ENCODE results near the gene APOL4. TPM values are rescaled to one million over a fixed set of nuclear protein-coding genes. Genes with fewer than 3 reads are reported as not detected.

Gene APOL4
- total and polyA plus RNA-seq, 2 donors: 4.8 to 53.0 TPM

DNA sequence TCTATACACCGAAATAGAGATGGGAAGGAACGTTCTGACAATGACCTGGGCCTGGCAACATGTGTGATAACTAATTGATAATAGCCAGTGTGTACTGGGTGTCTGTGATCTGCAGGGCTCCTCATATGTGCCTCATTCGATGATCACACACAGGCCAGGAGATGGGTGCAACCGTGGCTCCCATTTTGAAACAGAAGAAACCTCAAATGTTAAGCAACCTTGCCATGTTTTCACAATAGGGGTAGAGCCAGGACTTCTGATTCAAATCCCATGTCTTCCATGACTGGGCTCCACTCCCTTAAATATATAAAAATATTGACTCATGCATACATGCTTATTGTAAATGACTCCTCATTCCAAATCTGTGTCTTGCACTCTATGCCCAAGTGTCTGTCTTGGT is 52.2 kb downstream of the APOL4 start:
- Histone ChIP-seq H3K36me3 (ENCODE audit: control insufficient read depth in 2 of 2, insufficient read depth in 2 of 2, low read length in 1 of 2) (peaks cover 7 to 12% of the 10 kb centered on the region in 2 donors), H3K4me1 (ENCODE audit: control insufficient read depth in 2 of 2, insufficient read depth in 2 of 2, low read length in 2 of 2) (peaks cover 0 to 2% of the 10 kb centered on the region in 2 donors), H3K4me3 (ENCODE audit: low read length in 2 of 2) (no peak overlapping the region), H3K27me3 (ENCODE audit: control insufficient read depth in 2 of 2, insufficient read depth in 1 of 2, low read length in 1 of 2) (no peaks in the 10 kb centered on the region), H3K9me3 (ENCODE audit: control insufficient read depth in 2 of 2, insufficient read depth in 1 of 2, low read length in 1 of 2) (no peaks in the 10 kb centered on the region), H3K27ac (ENCODE audit: low read depth in 1 of 2, low read length in 1 of 2) (no peak overlapping the region)
- WGBS: 97% methylated on average over 4 of the region's 4 CpGs
- no peak for DNase-seq (ENCODE audit: low read depth in 6 of 9, low spot score in 9 of 9)

DNA sequence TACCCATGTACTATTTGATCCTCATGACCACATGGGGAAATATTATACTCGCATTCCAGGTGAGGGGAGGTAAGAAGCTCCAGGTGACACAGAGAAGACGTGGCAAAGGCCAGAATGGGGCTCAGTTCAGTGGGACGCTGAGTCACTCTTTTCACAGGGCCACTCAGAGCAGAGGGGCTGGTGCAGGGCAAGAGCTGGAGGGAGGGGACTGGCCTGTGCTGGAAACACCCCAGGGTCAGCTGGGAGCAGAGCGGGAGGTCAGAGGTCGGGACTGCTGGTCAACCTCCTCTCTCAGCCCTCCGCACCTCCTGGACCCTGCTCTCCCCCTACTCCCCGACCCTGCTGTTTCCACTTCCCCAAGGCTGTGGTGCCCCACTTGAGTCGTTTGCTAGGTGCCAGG is 53.2 kb downstream of the APOL4 start:
- Histone ChIP-seq H3K36me3 (ENCODE audit: control insufficient read depth in 2 of 2, insufficient read depth in 2 of 2, low read length in 1 of 2) (peaks cover 7 to 12% of the 10 kb centered on the region in 2 donors), H3K9me3 (ENCODE audit: control insufficient read depth in 2 of 2, insufficient read depth in 1 of 2, low read length in 1 of 2) (no peaks in the 10 kb centered on the region), H3K27ac (ENCODE audit: low read depth in 1 of 2, low read length in 1 of 2) (no peak overlapping the region), H3K4me3 (ENCODE audit: low read length in 2 of 2) (no peak overlapping the region), H3K4me1 (ENCODE audit: control insufficient read depth in 2 of 2, insufficient read depth in 2 of 2, low read length in 2 of 2) (peaks cover 4 to 10% of the 10 kb centered on the region in 2 donors), H3K27me3 (ENCODE audit: control insufficient read depth in 2 of 2, insufficient read depth in 1 of 2, low read length in 1 of 2) (no peaks in the 10 kb centered on the region)
- 92% methylated on average over 8 of the region's 8 CpGs for WGBS
- no peak for DNase-seq (ENCODE audit: low read depth in 6 of 9, low spot score in 9 of 9)

GRCh38 chr22:36147196-36147791 is 54.3 kb downstream of the APOL4 start:
- Histone ChIP-seq H3K4me3 (ENCODE audit: low read length in 2 of 2) (no peak overlapping the region), H3K27ac (ENCODE audit: low read depth in 1 of 2, low read length in 1 of 2) (no peak overlapping the region), H3K36me3 (ENCODE audit: control insufficient read depth in 2 of 2, insufficient read depth in 2 of 2, low read length in 1 of 2) (peaks cover 7 to 12% of the 10 kb centered on the region in 2 donors), H3K27me3 (ENCODE audit: control insufficient read depth in 2 of 2, insufficient read depth in 1 of 2, low read length in 1 of 2) (no peaks in the 10 kb centered on the region), H3K9me3 (ENCODE audit: control insufficient read depth in 2 of 2, insufficient read depth in 1 of 2, low read length in 1 of 2) (no peaks in the 10 kb centered on the region), H3K4me1 (ENCODE audit: control insufficient read depth in 2 of 2, insufficient read depth in 2 of 2, low read length in 2 of 2) (peaks cover 11% of the 10 kb centered on the region in 2 donors)
- no peak for DNase-seq (ENCODE audit: low read depth in 6 of 9, low spot score in 9 of 9)
- WGBS: 98% methylated on average over 8 of the region's 8 CpGs

DNA sequence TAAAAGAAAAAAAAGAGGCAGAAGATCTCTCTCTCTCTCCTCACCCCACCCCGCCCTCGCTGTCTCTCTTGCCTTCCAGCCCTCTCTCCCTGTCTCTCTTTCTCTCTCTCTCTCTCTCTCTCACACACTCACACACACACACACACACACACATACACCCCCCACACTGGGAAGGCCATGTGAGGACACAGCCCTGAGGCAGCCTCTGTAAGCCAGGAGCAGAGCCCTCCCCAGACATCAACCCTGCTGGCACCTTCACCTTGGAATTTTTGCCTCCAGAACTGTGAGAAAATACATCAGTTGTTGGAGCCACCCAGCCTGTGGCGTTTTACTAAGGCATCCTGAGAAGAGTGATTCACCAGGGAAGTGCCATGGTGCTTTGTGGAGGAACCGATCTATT is 55.7 kb downstream of the APOL4 start:
- H3K4me3 ChIP-seq (ENCODE audit: low read length in 2 of 2): no peak overlapping the region
- peaks cover 11 to 22% of the 10 kb centered on the region in 2 donors for H3K36me3 ChIP-seq (ENCODE audit: control insufficient read depth in 2 of 2, insufficient read depth in 2 of 2, low read length in 1 of 2)
- H3K9me3 ChIP-seq (ENCODE audit: control insufficient read depth in 2 of 2, insufficient read depth in 1 of 2, low read length in 1 of 2): no peaks in the 10 kb centered on the region
- WGBS: 94% methylated on average over 4 of the region's 4 CpGs
- peaks cover 11% of the 10 kb centered on the region in 2 donors for H3K4me1 ChIP-seq (ENCODE audit: control insufficient read depth in 2 of 2, insufficient read depth in 2 of 2, low read length in 2 of 2)
- H3K27ac ChIP-seq (ENCODE audit: low read depth in 1 of 2, low read length in 1 of 2): no peak overlapping the region
- no peak for DNase-seq (ENCODE audit: low read depth in 6 of 9, low spot score in 9 of 9)
- H3K27me3 ChIP-seq (ENCODE audit: control insufficient read depth in 2 of 2, insufficient read depth in 1 of 2, low read length in 1 of 2): no peaks in the 10 kb centered on the region

GRCh38 chr22:36144886-36145541 is 56.6 kb downstream of the APOL4 start:
- no peaks in the 10 kb centered on the region for H3K9me3 ChIP-seq (ENCODE audit: control insufficient read depth in 2 of 2, insufficient read depth in 1 of 2, low read length in 1 of 2)
- 75% methylated on average over 12 of the region's 12 CpGs for WGBS
- no peaks in the 10 kb centered on the region for H3K27me3 ChIP-seq (ENCODE audit: control insufficient read depth in 2 of 2, insufficient read depth in 1 of 2, low read length in 1 of 2)
- H3K27ac ChIP-seq (ENCODE audit: low read depth in 1 of 2, low read length in 1 of 2): no peak overlapping the region
- peak in 1 of 9 donors; percentile 45 for DNase-seq (ENCODE audit: low read depth in 6 of 9, low spot score in 9 of 9)
- peaks cover 11 to 23% of the 10 kb centered on the region in 2 donors for H3K36me3 ChIP-seq (ENCODE audit: control insufficient read depth in 2 of 2, insufficient read depth in 2 of 2, low read length in 1 of 2)
- no peak overlapping the region for H3K4me3 ChIP-seq (ENCODE audit: low read length in 2 of 2)
- H3K4me1 ChIP-seq (ENCODE audit: control insufficient read depth in 2 of 2, insufficient read depth in 2 of 2, low read length in 2 of 2): peaks cover 11% of the 10 kb centered on the region in 2 donors

GRCh38 chr22:36143956-36144355 is 57.7 kb downstream of the APOL4 start:
- H3K9me3 ChIP-seq (ENCODE audit: control insufficient read depth in 2 of 2, insufficient read depth in 1 of 2, low read length in 1 of 2): no peaks in the 10 kb centered on the region
- no peak overlapping the region for H3K4me3 ChIP-seq (ENCODE audit: low read length in 2 of 2)
- peaks cover 11 to 18% of the 10 kb centered on the region in 2 donors for H3K36me3 ChIP-seq (ENCODE audit: control insufficient read depth in 2 of 2, insufficient read depth in 2 of 2, low read length in 1 of 2)
- 97% methylated on average over 4 of the region's 4 CpGs for WGBS
- H3K27ac ChIP-seq (ENCODE audit: low read depth in 1 of 2, low read length in 1 of 2): no peak overlapping the region
- DNase-seq (ENCODE audit: low read depth in 6 of 9, low spot score in 9 of 9): no peak
- no peaks in the 10 kb centered on the region for H3K27me3 ChIP-seq (ENCODE audit: control insufficient read depth in 2 of 2, insufficient read depth in 1 of 2, low read length in 1 of 2)
- peaks cover 11% of the 10 kb centered on the region in 2 donors for H3K4me1 ChIP-seq (ENCODE audit: control insufficient read depth in 2 of 2, insufficient read depth in 2 of 2, low read length in 2 of 2)

- Histone ChIP-seq H3K36me3 (ENCODE audit: control insufficient read depth in 2 of 2, insufficient read depth in 2 of 2, low read length in 1 of 2) (peaks cover 4 to 11% of the 10 kb centered on the region in 2 donors), H3K27ac (ENCODE audit: low read depth in 1 of 2, low read length in 1 of 2) (no peak overlapping the region)
These were observed 58.4 kb downstream of the APOL4 start for GRCh38 chr22:36143066-36143815.

GRCh38 chr22:36141481-36141880 is 60.1 kb downstream of the APOL4 start:
- no peak overlapping the region for H3K4me3 ChIP-seq (ENCODE audit: low read length in 2 of 2)
- DNase-seq (ENCODE audit: low read depth in 6 of 9, low spot score in 9 of 9): no peak
- no peaks in the 10 kb centered on the region for H3K27me3 ChIP-seq (ENCODE audit: control insufficient read depth in 2 of 2, insufficient read depth in 1 of 2, low read length in 1 of 2)
- peaks cover 11% of the 10 kb centered on the region in 2 donors for H3K4me1 ChIP-seq (ENCODE audit: control insufficient read depth in 2 of 2, insufficient read depth in 2 of 2, low read length in 2 of 2)
- 95% methylated on average over 9 of the region's 9 CpGs for WGBS
- H3K9me3 ChIP-seq (ENCODE audit: control insufficient read depth in 2 of 2, insufficient read depth in 1 of 2, low read length in 1 of 2): no peaks in the 10 kb centered on the region
- no peak overlapping the region for H3K27ac ChIP-seq (ENCODE audit: low read depth in 1 of 2, low read length in 1 of 2)
- peaks cover 4 to 10% of the 10 kb centered on the region in 2 donors for H3K36me3 ChIP-seq (ENCODE audit: control insufficient read depth in 2 of 2, insufficient read depth in 2 of 2, low read length in 1 of 2)

More at GRCh38 chr22:36143066-36143815, 58.4 kb downstream of the APOL4 start:
- no peaks in the 10 kb centered on the region for H3K27me3 ChIP-seq (ENCODE audit: control insufficient read depth in 2 of 2, insufficient read depth in 1 of 2, low read length in 1 of 2)
- 24% methylated on average over 5 of the region's 5 CpGs for WGBS
- H3K9me3 ChIP-seq (ENCODE audit: control insufficient read depth in 2 of 2, insufficient read depth in 1 of 2, low read length in 1 of 2): no peaks in the 10 kb centered on the region
- H3K4me3 ChIP-seq (ENCODE audit: low read length in 2 of 2): no peak overlapping the region
- no peak for DNase-seq (ENCODE audit: low read depth in 6 of 9, low spot score in 9 of 9)
- peaks cover 11% of the 10 kb centered on the region in 2 donors for H3K4me1 ChIP-seq (ENCODE audit: control insufficient read depth in 2 of 2, insufficient read depth in 2 of 2, low read length in 2 of 2)
